GOT3 (cell line): ENCODE measurements around the gene RERE.

Source experiments
- DNase-seq: peaks from one replicate; lab custom pipeline; 2025; ENCODE audit warnings: mixed read lengths; lab: John Stamatoyannopoulos, UW

The RERE gene

GRCh38 chr1:8817412-8818324, at the start of gene RERE:
TSS of gene RERE (minus strand) at chr1:8817640.
- DNase-seq: peak; percentile 82

GRCh38 chr1:8866792-8867415, 49.5 kb upstream of the RERE start:
- no peak for DNase-seq

- no peak for DNase-seq
Observed at GRCh38 chr1:8866173-8866791, 48.8 kb upstream of the RERE start.

DNA sequence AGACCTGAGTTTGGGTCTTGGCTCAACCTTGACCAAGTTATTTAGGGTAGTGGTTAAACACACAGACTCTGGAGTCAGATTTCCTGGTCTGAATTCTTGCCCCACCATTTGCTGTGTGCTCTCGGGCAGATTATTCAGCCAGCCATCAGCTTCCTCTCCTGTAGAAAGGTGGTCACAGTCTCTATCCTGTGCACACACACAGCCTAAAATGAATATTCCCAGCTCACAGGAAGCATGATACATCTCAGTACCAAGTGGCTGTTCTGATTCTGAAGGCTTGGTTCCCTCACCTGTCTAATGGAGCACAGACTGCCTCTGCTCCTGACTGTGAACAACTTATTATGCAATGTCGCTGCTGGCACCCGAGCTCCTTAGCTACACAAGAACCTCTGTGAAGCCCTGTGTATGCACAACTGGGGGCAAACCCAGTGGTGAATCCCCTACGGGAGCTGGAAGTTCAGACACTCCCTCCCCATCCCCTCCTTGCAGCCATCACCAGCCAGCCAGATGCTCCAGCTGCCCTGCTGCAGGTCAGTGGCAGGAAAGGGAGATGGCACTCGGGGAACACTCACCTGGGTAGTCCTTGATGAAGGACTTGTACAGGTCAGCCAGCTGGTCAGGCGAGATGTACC, 47.4 kb upstream of the RERE start:
- DNase-seq: no peak

DNA sequence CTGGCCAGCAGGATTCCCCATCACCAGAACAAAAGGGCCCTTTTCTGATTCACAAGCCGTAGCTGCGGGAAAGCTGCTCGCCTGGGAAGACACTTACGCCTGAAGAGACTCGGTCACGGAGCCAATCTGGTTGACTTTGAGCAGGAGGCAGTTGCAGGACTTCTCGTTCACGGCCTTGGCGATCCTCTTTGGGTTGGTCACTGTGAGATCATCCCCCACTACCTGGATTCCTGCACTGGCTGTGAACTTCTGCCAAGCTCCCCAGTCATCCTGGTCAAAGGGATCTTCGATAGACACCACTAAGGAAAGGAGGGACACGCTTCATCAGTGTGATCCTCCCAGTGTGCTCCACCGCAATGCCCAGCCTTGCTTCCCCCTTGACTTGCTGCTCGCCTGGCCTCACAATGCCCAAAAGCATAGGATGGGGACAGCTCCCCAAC, 46.4 kb upstream of the RERE start:
- no peak for DNase-seq

- no peak for DNase-seq
Observed at GRCh38 chr1:8863138-8863537, 45.7 kb upstream of the RERE start.

GRCh38 chr1:8862528-8862927, 45.1 kb upstream of the RERE start:
- no peak for DNase-seq

DNA sequence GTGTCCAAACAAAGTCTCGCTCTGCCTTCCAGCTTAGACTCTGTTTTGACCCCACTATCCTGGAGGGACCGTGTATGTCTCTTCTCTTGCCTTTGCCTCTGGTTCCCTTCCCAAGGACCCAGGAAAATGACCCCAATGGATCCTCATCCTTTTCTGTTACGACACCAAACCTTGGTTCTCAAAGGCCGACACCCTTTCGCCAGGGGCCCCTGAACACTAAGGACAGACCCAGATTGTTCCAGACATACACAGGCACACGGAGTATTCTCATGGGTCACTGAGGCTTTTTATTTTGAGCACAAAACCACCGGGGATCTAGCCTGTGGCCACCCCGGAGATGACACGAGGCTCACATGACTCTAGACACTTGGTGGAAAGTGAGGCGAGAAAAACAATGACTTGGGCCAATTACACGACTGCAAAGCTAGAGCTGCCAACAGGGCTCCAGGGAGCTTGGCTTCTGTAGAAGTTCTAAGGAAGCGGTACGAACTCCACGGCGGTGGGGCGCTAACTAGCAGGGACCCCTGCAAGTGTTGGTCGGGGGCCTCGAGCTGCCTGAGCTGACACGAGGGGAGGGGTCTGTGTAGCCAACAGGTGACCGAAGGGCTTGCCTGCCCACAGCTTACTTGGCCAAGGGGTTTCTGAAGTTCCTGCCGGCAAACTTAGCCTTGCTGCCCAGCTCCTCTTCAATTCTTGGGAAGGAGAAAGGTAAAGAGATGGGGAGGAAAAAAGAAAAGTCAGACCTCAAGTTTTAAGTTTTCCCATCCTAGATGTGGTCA, 43.5 kb upstream of the RERE start:
- DNase-seq: no peak

- DNase-seq: no peak
Observed at GRCh38 chr1:8858888-8859706, 41.7 kb upstream of the RERE start.

GRCh38 chr1:8858112-8858668, 40.8 kb upstream of the RERE start:
- no peak for DNase-seq

DNA sequence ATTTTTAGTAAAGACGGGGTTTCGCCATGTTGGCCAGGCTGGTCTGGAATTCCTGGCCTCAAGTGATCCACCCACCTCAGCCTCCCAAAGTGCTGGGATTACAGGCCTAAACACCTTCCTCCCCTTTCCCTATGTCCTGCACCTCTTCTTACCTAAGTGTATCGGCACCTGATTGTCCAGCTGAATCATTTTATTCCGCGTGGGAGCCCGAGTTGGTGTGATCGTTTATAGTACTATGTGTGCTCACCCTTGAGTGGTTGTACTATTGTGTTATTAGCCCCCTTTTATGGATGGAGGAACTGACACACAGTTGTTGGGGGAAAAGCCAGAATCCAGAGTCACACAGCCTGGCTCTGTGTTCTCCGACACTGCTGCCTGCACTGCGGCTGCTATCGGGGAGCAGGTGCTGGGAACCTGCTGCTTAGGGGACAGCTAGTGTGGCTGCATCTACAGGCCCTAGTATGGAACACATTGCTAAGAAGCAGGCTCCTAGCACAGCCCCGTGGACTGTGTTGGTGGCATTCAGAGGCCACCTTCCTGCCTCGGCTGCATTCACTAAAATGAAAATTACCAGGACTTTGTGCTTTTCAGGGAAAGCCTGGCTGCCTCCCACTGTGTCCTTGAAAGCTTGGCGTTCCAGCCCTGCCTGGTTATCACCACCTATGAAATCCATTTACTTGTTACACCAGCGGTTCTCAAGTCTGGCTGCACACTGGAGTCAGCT, 39.4 kb upstream of the RERE start:
- DNase-seq: no peak

- no peak for DNase-seq
Observed at GRCh38 chr1:8854240-8854639, 36.8 kb upstream of the RERE start.

GRCh38 chr1:8851060-8851459, 33.6 kb upstream of the RERE start:
- DNase-seq: no peak

DNA sequence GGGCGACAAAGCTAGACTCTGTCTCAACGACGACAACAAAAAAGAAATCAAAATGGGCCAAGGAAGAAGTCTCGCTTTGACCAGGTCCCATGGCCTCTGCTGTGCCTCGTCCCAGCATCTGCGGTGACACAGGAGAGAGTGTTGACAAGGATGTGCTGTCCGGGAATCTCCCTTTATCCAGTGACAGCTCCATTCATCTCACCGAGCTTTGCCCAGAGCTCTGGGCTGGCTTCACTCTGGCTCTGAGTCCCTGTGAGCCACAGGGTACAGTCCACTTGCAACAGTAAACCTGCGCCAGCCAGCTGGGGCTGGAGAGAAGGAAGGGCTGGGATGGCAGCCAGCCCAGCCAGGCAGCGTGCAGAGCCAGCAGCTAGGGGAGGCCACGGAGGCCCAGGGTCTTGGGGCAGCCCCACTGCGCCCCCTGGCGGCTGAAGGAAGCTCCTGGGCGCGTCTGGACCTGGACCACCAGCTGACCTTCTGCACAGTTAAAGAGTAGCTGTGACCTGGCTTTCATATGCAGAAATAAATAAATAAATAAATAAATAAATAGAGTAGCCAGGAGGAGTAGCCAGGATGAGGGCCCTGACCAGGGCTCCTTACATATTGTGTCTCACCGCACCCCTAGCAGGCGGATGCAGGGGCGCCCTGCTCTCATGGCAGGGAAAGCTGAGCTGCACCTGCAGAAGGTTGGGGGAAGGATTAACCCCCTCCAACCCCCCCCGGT, 31.4 kb upstream of the RERE start:
- DNase-seq: peak; percentile 46

DNA sequence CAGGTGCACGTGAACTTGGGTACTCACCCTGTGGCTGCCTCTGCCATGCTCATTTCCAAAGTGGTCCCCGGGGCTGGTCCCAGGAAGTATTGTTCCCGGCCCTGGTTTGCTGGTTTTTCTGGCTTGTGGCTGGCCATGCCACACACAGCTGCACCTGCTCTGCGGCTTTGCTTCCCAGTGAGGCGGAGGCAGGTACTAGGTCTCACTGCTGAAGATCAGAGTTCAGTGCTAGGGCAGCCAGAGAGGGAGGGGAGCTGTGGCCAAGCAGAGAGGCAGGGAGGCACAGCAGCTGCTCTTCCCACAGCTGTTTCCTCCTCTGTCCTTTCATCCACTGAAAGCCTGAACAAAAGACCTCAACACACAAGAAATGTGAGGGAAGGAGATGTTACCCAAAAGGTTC, 30.6 kb upstream of the RERE start:
- DNase-seq: no peak

DNA sequence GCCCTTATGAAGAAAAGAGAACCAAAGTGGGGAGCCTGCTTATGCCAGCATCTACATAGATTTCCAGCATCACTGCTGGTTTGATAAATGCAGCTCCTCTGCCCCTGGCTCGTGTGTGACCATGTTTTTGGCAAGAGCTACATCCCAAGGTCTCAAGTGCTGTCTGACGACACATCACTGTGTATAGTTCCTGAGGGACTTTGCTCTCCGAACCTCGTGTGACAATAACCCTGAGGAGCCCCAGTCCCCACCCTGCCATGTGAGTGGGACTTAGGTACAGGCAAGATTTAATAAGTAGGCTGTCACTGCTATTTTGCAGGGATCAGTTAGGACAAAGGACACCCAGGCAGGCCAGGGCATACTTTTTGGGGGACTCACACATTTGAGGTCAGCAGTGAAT, 28.8 kb upstream of the RERE start:
- no peak for DNase-seq

- DNase-seq: no peak
Observed at GRCh38 chr1:8845104-8846097, 28.0 kb upstream of the RERE start.

- no peak for DNase-seq
Observed at GRCh38 chr1:8844501-8845006, 27.1 kb upstream of the RERE start.
